HG03025 (cell line): ENCODE measurements around the gene FAM50B.
"Not testable (repeated sequence)": the region's sequence is repeated elsewhere in the genome, so short reads cannot be mapped to it uniquely, and the experiment has no call there.

Experiments used
- ATAC-seq: cut with Tn5 transposase; IDR thresholded peaks from one replicate; pipeline ENCODE4 v1.9.1; 2021; ENCODE audit warnings: mild to moderate bottlenecking, moderate library complexity; ENCODE audit not compliant: unreplicated experiment, low FRiP score

FAM50B gene

GRCh38 chr6:3844097-3844463 is 5.1 kb upstream of the FAM50B start:
- ATAC-seq = no peak

GRCh38 chr6:3847521-3847920 is 1.7 kb upstream of the FAM50B start:
- ATAC-seq = no peak

- no peak for ATAC-seq
Observed at GRCh38 chr6:3848380-3848779, 793 bp upstream of the FAM50B start.

- no peak for ATAC-seq
Observed at GRCh38 chr6:3849681-3850450, 693 bp downstream of the FAM50B start.

GRCh38 chr6:3850451-3851203 is 1.5 kb downstream of the FAM50B start:
- ATAC-seq = no peak

- no peak for ATAC-seq
Observed at GRCh38 chr6:3851839-3852238, 2.7 kb downstream of the FAM50B start.

- ATAC-seq = no peak
Observed at GRCh38 chr6:3852391-3852790, 3.2 kb downstream of the FAM50B start.

- ATAC-seq = no peak
Observed at GRCh38 chr6:3855866-3856265, 6.7 kb downstream of the FAM50B start.

- no peak for ATAC-seq
Observed at GRCh38 chr6:3856576-3856975, 7.4 kb downstream of the FAM50B start.

GRCh38 chr6:3857468-3858456 is 8.6 kb downstream of the FAM50B start:
- ATAC-seq = no peak

- no peak for ATAC-seq
Observed at GRCh38 chr6:3859878-3860552, 10.8 kb downstream of the FAM50B start.

- ATAC-seq = no peak
Observed at GRCh38 chr6:3861424-3861823, 12.3 kb downstream of the FAM50B start.

- no peak for ATAC-seq
Observed at GRCh38 chr6:3862038-3862437, 12.9 kb downstream of the FAM50B start.

GRCh38 chr6:3863322-3863721 is 14.1 kb downstream of the FAM50B start:
- ATAC-seq = not testable (repeated sequence)

GRCh38 chr6:3865463-3865862 is 16.3 kb downstream of the FAM50B start:
- ATAC-seq = no peak

GRCh38 chr6:3867641-3868502 is 18.7 kb downstream of the FAM50B start:
- no peak for ATAC-seq

GRCh38 chr6:3868544-3868943 is 19.4 kb downstream of the FAM50B start:
- no peak for ATAC-seq

- ATAC-seq = no peak
Observed at GRCh38 chr6:3869284-3869631, 20.1 kb downstream of the FAM50B start.
